Neural cell (in vitro differentiated cells): ENCODE results near the gene SLC36A4. TPM values are rescaled to one million over a fixed set of nuclear protein-coding genes. Genes with fewer than 3 reads are reported as not detected.

ENCODE experiments used
- H2AFZ ChIP-seq: fragments of 200-600, 300-800 bp; sonication (generic), shearing (Covaris generic); 2 replicates; pipeline ENCODE4 v1.6.0; 2014; ENCODE audit warnings: low read depth, mild to moderate bottlenecking, antibody characterized with exemption, low read length, moderate library complexity
- H3F3A ChIP-seq: fragments of 200-600 bp; shearing (Covaris generic); 2 replicates; pipeline ENCODE4 v1.6.1; 2016; ENCODE audit warnings: mild to moderate bottlenecking, moderate library complexity, mixed read lengths, antibody characterized with exemption, low read length; ENCODE audit not compliant: insufficient read depth, poor library complexity, severe bottlenecking
- H3K27ac ChIP-seq: fragments of 200-600, 300-800 bp; sonication (generic), shearing (Covaris generic); 2 replicates; pipeline ENCODE4 v1.5.1; 2014; ENCODE audit warnings: mild to moderate bottlenecking, low read length, moderate library complexity
- H3K27me3 ChIP-seq: fragments of 300-800, 200-600 bp; sonication (generic), shearing (Covaris generic); 2 replicates; pipeline ENCODE4 v1.6.0; 2014; ENCODE audit warnings: mild to moderate bottlenecking, low read depth, low read length, moderate library complexity; ENCODE audit not compliant: insufficient read depth
- H3K36me3 ChIP-seq: fragments of 300-800, 200-600 bp; sonication (generic), shearing (Covaris generic); 2 replicates; pipeline ENCODE4 v1.5.1; 2014; ENCODE audit warnings: mild to moderate bottlenecking, antibody characterized with exemption, low read length, moderate library complexity; ENCODE audit not compliant: insufficient read depth
- H3K4me2 ChIP-seq: fragments of 300-800, 200-600 bp; sonication (generic), shearing (Covaris generic); 2 replicates; pipeline ENCODE4 v1.6.0; 2014; ENCODE audit warnings: mild to moderate bottlenecking, low read length
- H3K4me3 ChIP-seq: fragments of 300-800, 200-600 bp; sonication (generic), shearing (Covaris generic); 2 replicates; pipeline ENCODE4 v1.5.1; 2014; ENCODE audit warnings: mild to moderate bottlenecking, low read length, moderate library complexity
- H3K79me2 ChIP-seq: fragments of 200-600 bp; shearing (Covaris generic); replicated peaks from 2 replicates; pipeline ENCODE4 v1.6.0; 2014; ENCODE audit warnings: mild to moderate bottlenecking, low read length, moderate library complexity; ENCODE audit not compliant: insufficient read depth
- H3K9ac ChIP-seq: fragments of 300-800, 200-600 bp; sonication (generic), shearing (Covaris generic); 2 replicates; pipeline ENCODE4 v1.6.1; 2016; ENCODE audit warnings: mild to moderate bottlenecking, low read length, mixed read lengths
- H3K9me2 ChIP-seq: fragments of 200-600 bp; shearing (Covaris generic); 2 replicates; pipeline ENCODE4 v1.6.1; 2016; ENCODE audit warnings: mild to moderate bottlenecking, low read length, mixed read lengths; ENCODE audit not compliant: insufficient read depth
- H3K9me3 ChIP-seq: fragments of 200-600, 300-800 bp; sonication (generic), shearing (Covaris generic); 2 replicates; pipeline ENCODE4 v1.6.1; 2016; ENCODE audit warnings: mild to moderate bottlenecking, mixed run types, low read length, moderate library complexity, mixed read lengths
- H4K20me1 ChIP-seq: fragments of 200-600 bp; shearing (Covaris generic); 2 replicates; pipeline ENCODE4 v1.6.1; 2016; ENCODE audit warnings: mild to moderate bottlenecking, mixed run types; ENCODE audit not compliant: insufficient read depth
- CTCF ChIP-seq: fragments of 450-650 bp; IDR thresholded peaks from 2 replicates; pipeline ENCODE4 v1.5.1; 2014; ENCODE audit warnings: antibody characterized with exemption, mild to moderate bottlenecking, moderate library complexity; ENCODE audit not compliant: poor library complexity, severe bottlenecking
- EP300 ChIP-seq: fragments of 450-650 bp; conservative IDR thresholded peaks from 2 replicates; pipeline ENCODE4 v1.6.1; 2014; ENCODE audit warnings: antibody characterized with exemption, mild to moderate bottlenecking, moderate library complexity; ENCODE audit not compliant: poor library complexity, severe bottlenecking
- EZH2 ChIP-seq: fragments of 200-600, 300-800 bp; shearing (Covaris generic), sonication (generic); IDR thresholded peaks from 2 replicates; pipeline ENCODE4 v1.6.1; 2014; ENCODE audit warnings: antibody characterized with exemption, low read length, borderline replicate concordance, mild to moderate bottlenecking; ENCODE audit not compliant: insufficient read depth, poor library complexity, severe bottlenecking
- MXI1 ChIP-seq: fragments of 450-650 bp; conservative IDR thresholded peaks from 2 replicates; pipeline ENCODE4 v1.6.1; 2014; ENCODE audit warnings: antibody characterized with exemption, mild to moderate bottlenecking; ENCODE audit not compliant: poor library complexity, severe bottlenecking
- POLR2AphosphoS5 ChIP-seq: IDR thresholded peaks from 2 replicates; pipeline ENCODE4 v1.6.1; 2012
- RAD21 ChIP-seq: fragments of 450-650 bp; conservative IDR thresholded peaks from 2 replicates; pipeline ENCODE4 v1.6.1; 2014; ENCODE audit warnings: antibody characterized with exemption, mild to moderate bottlenecking, moderate library complexity
- REST ChIP-seq: IDR thresholded peaks from 2 replicates; pipeline ENCODE4 v1.6.1; 2012; ENCODE audit warnings: borderline replicate concordance
- SMC3 ChIP-seq: fragments of 450-650 bp; conservative IDR thresholded peaks from 2 replicates; pipeline ENCODE4 v1.6.1; 2014; ENCODE audit warnings: antibody characterized with exemption, mild to moderate bottlenecking, moderate library complexity; ENCODE audit not compliant: poor library complexity
- TAF1 ChIP-seq: IDR thresholded peaks from 2 replicates; pipeline ENCODE4 v1.6.1; 2012; ENCODE audit warnings: low read depth
- polyA plus RNA-seq: library from polyadenylated mRNA; depleted of rRNA; stranded (reverse); fragments of >200 nt; gene quantifications from 2 replicates; pipeline ENCODE4 v1.2.3, GENCODE V29; 2014

The SLC36A4 gene
- polyA plus RNA-seq, 1 donor from 2014 or later, result 34.9 TPM

GRCh38 chr11:93220078-93220477, 22.3 kb upstream of the SLC36A4 start:
- Histone ChIP-seq H3K27ac (no peak overlapping the region), H3K9ac (no peak overlapping the region), H3F3A (no peaks in the 10 kb centered on the region), H3K27me3 (no peaks in the 10 kb centered on the region), H3K36me3 (no peaks in the 10 kb centered on the region), H4K20me1 (no peaks in the 10 kb centered on the region), H3K9me3 (no peaks in the 10 kb centered on the region), H3K4me2 (no peak overlapping the region), H3K79me2 (no peaks in the 10 kb centered on the region), H2AFZ (no peak overlapping the region), H3K4me3 (no peak overlapping the region), H3K9me2 (no peaks in the 10 kb centered on the region)
- no peak for TF ChIP-seq POLR2AphosphoS5

GRCh38 chr11:93219440-93219839, 21.6 kb upstream of the SLC36A4 start:
- Histone ChIP-seq H3K9me2 (no peaks in the 10 kb centered on the region), H3K4me2 (no peak overlapping the region), H4K20me1 (no peaks in the 10 kb centered on the region), H3K36me3 (no peaks in the 10 kb centered on the region), H3K9me3 (no peaks in the 10 kb centered on the region), H3K27ac (no peak overlapping the region), H3K9ac (no peak overlapping the region), H2AFZ (no peak overlapping the region), H3K4me3 (no peak overlapping the region), H3K27me3 (no peaks in the 10 kb centered on the region), H3F3A (no peaks in the 10 kb centered on the region), H3K79me2 (no peaks in the 10 kb centered on the region)
- no peak for TF ChIP-seq CTCF
- TF ChIP-seq REST, result no peak
- TF ChIP-seq TAF1, result no peak
- no peak for TF ChIP-seq EP300
- TF ChIP-seq MXI1, result no peak
- no peak for TF ChIP-seq POLR2AphosphoS5
- no peak for TF ChIP-seq RAD21
- no peak for TF ChIP-seq EZH2
- no peak for TF ChIP-seq SMC3
